GM12872 (cell line): ENCODE results near the gene DIDO1.

Source experiments
- TF ChIP-seq, protein P1 (sequence below): IDR thresholded peaks from 3 replicates; pipeline ENCODE4 v1.5.1; 2011; ENCODE audit warnings: low read depth, mild to moderate bottlenecking, low read length, moderate library complexity; ENCODE audit not compliant: insufficient read depth

DIDO1 gene

DNA sequence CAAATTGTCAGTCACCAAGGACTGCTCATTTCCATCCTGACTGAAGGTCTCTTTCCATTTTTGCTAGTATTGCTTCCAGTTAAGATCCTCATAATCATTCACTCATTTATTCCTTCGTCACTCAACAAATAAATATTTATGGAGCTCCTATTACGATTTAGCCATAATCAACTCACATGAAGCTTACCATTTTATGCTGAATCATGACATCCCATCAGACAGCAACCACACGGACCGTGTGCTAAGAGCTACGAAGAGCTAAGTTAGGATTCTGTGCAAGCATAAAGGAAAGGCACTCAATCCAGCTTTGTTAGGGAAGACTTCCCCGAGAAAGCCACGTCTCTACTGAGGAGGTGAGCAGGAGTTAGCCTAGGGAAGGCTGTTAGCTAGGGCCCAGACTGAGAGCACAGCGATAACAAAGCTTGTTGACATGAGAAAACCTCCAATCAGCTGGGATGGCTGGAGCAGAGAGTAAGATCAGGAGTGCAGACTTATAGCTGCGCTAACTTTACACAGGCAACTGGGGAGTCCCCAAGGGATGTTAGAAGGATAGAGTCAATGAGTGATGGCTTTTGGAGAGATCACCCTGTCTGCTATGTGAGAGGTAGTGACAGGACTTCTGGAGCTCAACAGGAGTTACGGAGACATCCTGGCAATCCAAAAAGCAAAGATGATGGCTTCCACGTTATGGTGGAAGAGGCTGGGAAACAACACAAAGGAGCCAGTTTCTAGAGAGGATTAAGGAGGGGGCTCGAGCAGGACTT, 9.1 kb upstream of the DIDO1 start:
- TF ChIP-seq, protein P1, sequence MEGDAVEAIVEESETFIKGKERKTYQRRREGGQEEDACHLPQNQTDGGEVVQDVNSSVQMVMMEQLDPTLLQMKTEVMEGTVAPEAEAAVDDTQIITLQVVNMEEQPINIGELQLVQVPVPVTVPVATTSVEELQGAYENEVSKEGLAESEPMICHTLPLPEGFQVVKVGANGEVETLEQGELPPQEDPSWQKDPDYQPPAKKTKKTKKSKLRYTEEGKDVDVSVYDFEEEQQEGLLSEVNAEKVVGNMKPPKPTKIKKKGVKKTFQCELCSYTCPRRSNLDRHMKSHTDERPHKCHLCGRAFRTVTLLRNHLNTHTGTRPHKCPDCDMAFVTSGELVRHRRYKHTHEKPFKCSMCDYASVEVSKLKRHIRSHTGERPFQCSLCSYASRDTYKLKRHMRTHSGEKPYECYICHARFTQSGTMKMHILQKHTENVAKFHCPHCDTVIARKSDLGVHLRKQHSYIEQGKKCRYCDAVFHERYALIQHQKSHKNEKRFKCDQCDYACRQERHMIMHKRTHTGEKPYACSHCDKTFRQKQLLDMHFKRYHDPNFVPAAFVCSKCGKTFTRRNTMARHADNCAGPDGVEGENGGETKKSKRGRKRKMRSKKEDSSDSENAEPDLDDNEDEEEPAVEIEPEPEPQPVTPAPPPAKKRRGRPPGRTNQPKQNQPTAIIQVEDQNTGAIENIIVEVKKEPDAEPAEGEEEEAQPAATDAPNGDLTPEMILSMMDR = no peak

GRCh38 chr20:62933966-62934365, 7.7 kb upstream of the DIDO1 start:
- TF ChIP-seq, protein P1 = no peak

- TF ChIP-seq, protein P1 = no peak
Observed at GRCh38 chr20:62931464-62931863, 5.2 kb upstream of the DIDO1 start.

GRCh38 chr20:62929051-62929538, 2.8 kb upstream of the DIDO1 start:
- TF ChIP-seq, protein P1 = no peak

DNA sequence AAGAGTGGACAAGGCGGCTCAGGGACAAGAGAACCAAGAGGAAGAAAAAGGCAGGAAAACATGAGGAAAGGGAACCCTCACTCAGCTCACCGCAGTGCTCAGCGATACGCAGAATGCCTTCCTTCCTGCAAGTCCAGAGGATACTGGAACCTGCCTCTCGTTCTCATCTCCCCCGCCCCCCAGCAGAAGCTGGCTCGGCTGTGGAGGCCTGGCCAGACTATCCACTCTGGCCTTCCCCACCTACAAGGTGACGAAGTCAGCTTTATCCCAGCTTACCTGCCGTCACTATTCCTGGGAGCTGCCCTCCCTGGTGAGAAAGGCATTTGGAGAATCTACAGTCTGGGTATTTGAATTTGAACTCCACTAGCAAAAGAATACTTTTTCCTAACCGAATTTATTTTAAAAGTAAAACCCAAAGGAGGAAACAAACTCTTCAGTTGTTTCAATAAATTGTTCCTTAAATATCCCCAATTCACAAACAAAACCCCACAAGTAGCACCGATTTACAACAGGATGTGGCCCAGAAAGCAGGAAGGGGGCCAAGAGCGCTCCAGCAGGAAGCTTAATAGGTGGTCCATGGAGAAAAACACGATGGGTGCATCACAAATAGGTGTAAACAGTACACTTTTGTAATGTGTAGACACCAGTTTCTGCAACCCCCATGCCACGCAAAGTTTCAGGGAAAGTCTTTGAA, 2.1 kb upstream of the DIDO1 start:
- TF ChIP-seq, protein P1 = no peak

GRCh38 chr20:62927128-62927705, 912 bp upstream of the DIDO1 start:
- TF ChIP-seq, protein P1 = no peak
